CD4-positive, alpha-beta memory T cell (primary cell): Measurements from ENCODE around the gene HSD17B14. TPM values are rescaled to one million over a fixed set of nuclear protein-coding genes. Genes with fewer than 3 reads are reported as not detected.

Source experiments
- CTCF ChIA-PET: fragments of 350-600 bp; sonication (Branson Sonifier 250); formaldehyde crosslinking; loops from one replicate; lab custom pipeline; 2021; ENCODE audit warnings: inconsistent platforms; ENCODE audit not compliant: partially characterized antibody; lab: Charles Lee
- POLR2A ChIA-PET: fragments of 350-600 bp; sonication (Branson Sonifier 250); formaldehyde crosslinking; loops from one replicate; lab custom pipeline; 2021; ENCODE audit not compliant: partially characterized antibody; lab: Charles Lee
- DNase-seq, 5 donors: peaks; one replicate each; pipeline versions ENCODE4 v3.0.0 to v3.0.0-alpha.2; 2020 to 2022; ENCODE audit warnings: mixed read lengths in 1 of 5
- H3K27ac ChIP-seq: one replicate; pipeline ENCODE4 v1.7.0; 2013; ENCODE audit warnings: low read depth, low read length
- H3K27me3 ChIP-seq: 2 replicates; pipeline ENCODE4 v1.7.0; 2013; ENCODE audit warnings: mild to moderate bottlenecking, low read length, moderate library complexity; ENCODE audit not compliant: insufficient read depth
- H3K36me3 ChIP-seq: 2 replicates; pipeline ENCODE4 v1.7.0; 2013; ENCODE audit warnings: mild to moderate bottlenecking, low read length, moderate library complexity; ENCODE audit not compliant: insufficient read depth
- H3K4me1 ChIP-seq: 2 replicates; pipeline ENCODE4 v1.7.0; 2013; ENCODE audit warnings: mild to moderate bottlenecking, low read length, moderate library complexity; ENCODE audit not compliant: insufficient read depth
- H3K4me3 ChIP-seq, 2 donors: one replicate each; pipeline ENCODE4 v1.7.0; 2013; ENCODE audit warnings: low read length in 2 of 2, mild to moderate bottlenecking in 1 of 2
- H3K9me3 ChIP-seq, 2 donors: one replicate each; pipeline ENCODE4 v1.7.0; 2013; ENCODE audit warnings: low read length in 2 of 2, control low read depth in 1 of 2; ENCODE audit not compliant: control insufficient read depth in 1 of 2
- H3K27ac Mint-ChIP-seq, 7 donors: one replicate each; pipeline ENCODE4 v1.8.0; 2020 to 2021; ENCODE audit warnings: mixed read lengths in 7 of 7, mild to moderate bottlenecking in 6 of 7, inconsistent platforms in 3 of 7, moderate library complexity in 3 of 7
- H3K27me3 Mint-ChIP-seq, 2 donors: one replicate each; pipeline ENCODE4 v1.8.0; 2020 to 2021; ENCODE audit warnings: mixed read lengths in 2 of 2
- H3K36me3 Mint-ChIP-seq, 2 donors: one replicate each; pipeline ENCODE4 v1.8.0; 2020 to 2021; ENCODE audit warnings: mixed read lengths in 2 of 2, inconsistent platforms in 1 of 2, mild to moderate bottlenecking in 1 of 2
- H3K4me1 Mint-ChIP-seq, 4 donors: one replicate each; pipeline ENCODE4 v1.8.0; 2020 to 2021; ENCODE audit warnings: mixed read lengths in 4 of 4, mild to moderate bottlenecking in 1 of 4
- H3K4me3 Mint-ChIP-seq, 8 donors: one replicate each; pipeline ENCODE4 v1.8.0; 2020 to 2021; ENCODE audit warnings: mixed read lengths in 8 of 8, mild to moderate bottlenecking in 7 of 8, moderate library complexity in 6 of 8, inconsistent platforms in 3 of 8
- H3K9me3 Mint-ChIP-seq, 8 donors: one replicate each; pipeline ENCODE4 v1.8.0; 2020 to 2021; ENCODE audit warnings: mixed read lengths in 8 of 8, mild to moderate bottlenecking in 5 of 8, inconsistent platforms in 3 of 8, moderate library complexity in 1 of 8
- intact Hi-C: fragments of 100-400 bp; cut with micrococcal nuclease; formaldehyde crosslinking; loops from one replicate; pipeline ENCODE4 v1.15.1; 2023
- polyA plus RNA-seq, 2 donors: library from polyadenylated mRNA; unstranded; fragments of 300-500 nt; fragmentation: Illumina TruSeq; gene quantifications; one replicate each; pipeline ENCODE4 v1.2.3, GENCODE V29; 2021
- total RNA-seq, 2 experiments: library from RNA; stranded (reverse); gene quantifications; one replicate each; pipeline ENCODE4 v1.2.3, GENCODE V29; 2021

Gene HSD17B14
- total and polyA plus RNA-seq, 4 experiments from 2014 or later, result 0.32 to 1.1 (median 0.55) TPM

GRCh38 chr19:48842789-48843162 lies 6.5 kb upstream of the HSD17B14 start:
- Mint-ChIP-seq H3K27me3 (no peaks in the 10 kb centered on the region), H3K9me3 (no peaks in the 10 kb centered on the region), H3K27ac (no peak overlapping the region), H3K36me3 (no peaks in the 10 kb centered on the region), H3K4me1 (peaks cover 0 to 4% (median 2%) of the 10 kb centered on the region in 4 donors), H3K4me3 (peak overlapping the region in 1 of 8 donors; percentile 33)
- ChIA-PET POLR2A (interaction anchor here (0.7 to 2.8 kb wide), 10 partner anchors 25 to 198 kb away, joined by 3 to 12 read pairs (median 4); partner anchors contain the start of gene FTL), CTCF (interaction anchor here (0.5 to 6.7 kb wide), 41 partner anchors 9 to 488 kb away, joined by 3 to 140 read pairs (median 4); partner anchors contain the start of genes BCAT2, CA11, DHDH and NUCB1)
- intact Hi-C loops, result loop anchor here (1.0 kb wide), 4 partner anchors 47 to 196 kb away; partner anchors contain the start of gene CA11
- H3K4me1 ChIP-seq, result no peaks in the 10 kb centered on the region
- H3K27me3 ChIP-seq, result no peaks in the 10 kb centered on the region
- no peaks in the 10 kb centered on the region for H3K36me3 ChIP-seq
- peak; percentile 42 to 60 (median 55) for DNase-seq
- no peak overlapping the region for H3K4me3 ChIP-seq
- H3K27ac ChIP-seq, result no peak overlapping the region
- H3K9me3 ChIP-seq, result no peaks in the 10 kb centered on the region

GRCh38 chr19:48841571-48841970 lies 5.3 kb upstream of the HSD17B14 start:
- POLR2A ChIA-PET, result interaction anchor here (1.2 to 1.6 kb wide), 3 partner anchors 9 to 197 kb away, joined by 3 to 4 read pairs (median 3); no protein-coding TSS in a partner anchor

GRCh38 chr19:48841047-48841446 lies 4.8 kb upstream of the HSD17B14 start:
- Histone ChIP-seq H3K27me3 (no peaks in the 10 kb centered on the region), H3K27ac (no peak overlapping the region), H3K9me3 (no peaks in the 10 kb centered on the region), H3K36me3 (no peaks in the 10 kb centered on the region), H3K4me3 (no peak overlapping the region), H3K4me1 (peaks cover 13% of the 10 kb centered on the region)
- Mint-ChIP-seq H3K27me3 (peaks cover 4 to 6% of the 10 kb centered on the region in 2 donors), H3K4me1 (peaks cover 10 to 11% (median 11%) of the 10 kb centered on the region in 4 donors), H3K4me3 (no peak overlapping the region), H3K27ac (no peak overlapping the region), H3K9me3 (no peaks in the 10 kb centered on the region), H3K36me3 (no peaks in the 10 kb centered on the region)
- POLR2A ChIA-PET, result interaction anchor here (1.2 kb wide), 1 partner anchor 8 kb away, joined by 4 read pairs; no protein-coding TSS in a partner anchor
- intact Hi-C loops, result no loop called here
- CTCF ChIA-PET, result interaction anchor here (1.0 to 6.7 kb wide), 16 partner anchors 10 to 201 kb away, joined by 3 to 140 read pairs (median 8); partner anchors contain the start of genes CA11, DHDH and FUT2
- no peak for DNase-seq

More at GRCh38 chr19:48841571-48841970, 5.3 kb upstream of the HSD17B14 start:
- no peak overlapping the region for H3K27ac ChIP-seq
- H3K4me3 ChIP-seq, result no peak overlapping the region
- peaks cover 3% of the 10 kb centered on the region in 2 donors for H3K27me3 Mint-ChIP-seq
- no peak overlapping the region for H3K27ac Mint-ChIP-seq
- H3K27me3 ChIP-seq, result no peaks in the 10 kb centered on the region
- no peaks in the 10 kb centered on the region for H3K9me3 Mint-ChIP-seq
- no peak overlapping the region for H3K4me3 Mint-ChIP-seq
- H3K4me1 Mint-ChIP-seq, result peaks cover 6 to 9% (median 7%) of the 10 kb centered on the region in 4 donors
- intact Hi-C loops, result no loop called here
- CTCF ChIA-PET, result interaction anchor here (0.7 to 6.7 kb wide), 26 partner anchors 10 to 201 kb away, joined by 3 to 140 read pairs (median 5); partner anchors contain the start of genes CA11, DHDH and FUT2
- H3K36me3 Mint-ChIP-seq, result no peaks in the 10 kb centered on the region
- DNase-seq, result no peak
- H3K36me3 ChIP-seq, result no peaks in the 10 kb centered on the region
- no peaks in the 10 kb centered on the region for H3K9me3 ChIP-seq
- peaks cover 8% of the 10 kb centered on the region for H3K4me1 ChIP-seq

- Histone ChIP-seq H3K27me3 (no peaks in the 10 kb centered on the region), H3K27ac (peak overlapping the region; percentile 10), H3K4me1 (peaks cover 21% of the 10 kb centered on the region), H3K36me3 (no peaks in the 10 kb centered on the region), H3K4me3 (no peak overlapping the region), H3K9me3 (no peaks in the 10 kb centered on the region)
- Mint-ChIP-seq H3K9me3 (no peaks in the 10 kb centered on the region), H3K4me1 (peaks cover 16 to 21% (median 17%) of the 10 kb centered on the region in 4 donors), H3K27ac (peak overlapping the region in 2 of 7 donors; percentile 29 to 57), H3K4me3 (no peak overlapping the region), H3K27me3 (peaks cover 4 to 14% of the 10 kb centered on the region in 2 donors), H3K36me3 (no peaks in the 10 kb centered on the region)
- CTCF ChIA-PET, result interaction anchor here (1.3 to 2.3 kb wide), 4 partner anchors 42 to 192 kb away, joined by 5 to 59 read pairs (median 16); partner anchors contain the start of gene CA11
- intact Hi-C loops, result no loop called here
- DNase-seq, result no peak
- POLR2A ChIA-PET, result interaction anchor here (0.6 to 1.5 kb wide), 3 partner anchors 42 to 218 kb away, joined by 3 read pairs; partner anchors contain the start of genes RPL18 and SPHK2
Measured at GRCh38 chr19:48837687-48838086, 1.4 kb upstream of the HSD17B14 start.

GRCh38 chr19:48837051-48837524 lies 797 bp upstream of the HSD17B14 start:
- peak overlapping the region; percentile 10 for H3K27ac ChIP-seq
- peaks cover 21% of the 10 kb centered on the region for H3K4me1 ChIP-seq
- Mint-ChIP-seq H3K4me3 (peak overlapping the region; percentile 54 to 86 (median 77)), H3K27me3 (peaks cover 4 to 14% of the 10 kb centered on the region in 2 donors), H3K27ac (peak overlapping the region; percentile 19 to 87 (median 51)), H3K4me1 (peaks cover 15 to 21% (median 16%) of the 10 kb centered on the region in 4 donors), H3K36me3 (no peaks in the 10 kb centered on the region), H3K9me3 (no peaks in the 10 kb centered on the region)
- POLR2A ChIA-PET, result interaction anchor here (0.6 to 1.6 kb wide), 7 partner anchors 42 to 218 kb away, joined by 3 to 5 read pairs (median 3); partner anchors contain the start of genes FTL, RPL18 and SPHK2
- DNase-seq, result peak; percentile 65 to 81 (median 71)
- H3K27me3 ChIP-seq, result no peaks in the 10 kb centered on the region
- H3K36me3 ChIP-seq, result no peaks in the 10 kb centered on the region
- peak overlapping the region in 1 of 2 donors; percentile 22 for H3K4me3 ChIP-seq
- intact Hi-C loops, result no loop called here
- CTCF ChIA-PET, result interaction anchor here (0.6 to 2.3 kb wide), 6 partner anchors 27 to 191 kb away, joined by 3 to 59 read pairs (median 8); partner anchors contain the start of genes CA11, GYS1 and RUVBL2
- H3K9me3 ChIP-seq, result no peaks in the 10 kb centered on the region

- Histone ChIP-seq H3K27ac (no peak overlapping the region), H3K4me3 (peak overlapping the region in 1 of 2 donors; percentile 51), H3K36me3 (no peaks in the 10 kb centered on the region), H3K27me3 (no peaks in the 10 kb centered on the region), H3K9me3 (no peaks in the 10 kb centered on the region), H3K4me1 (peaks cover 21% of the 10 kb centered on the region)
- H3K4me1 Mint-ChIP-seq, result peaks cover 15 to 21% (median 16%) of the 10 kb centered on the region in 4 donors
- H3K4me3 Mint-ChIP-seq, result peak overlapping the region; percentile 77 to 91 (median 84)
- H3K9me3 Mint-ChIP-seq, result no peaks in the 10 kb centered on the region
- H3K27me3 Mint-ChIP-seq, result peaks cover 4 to 14% of the 10 kb centered on the region in 2 donors
- H3K27ac Mint-ChIP-seq, result peak overlapping the region in 6 of 7 donors; percentile 68 to 92 (median 86)
- ChIA-PET POLR2A (interaction anchor here (0.8 to 1.6 kb wide), 5 partner anchors 40 to 135 kb away, joined by 3 to 5 read pairs (median 4); partner anchors contain the start of gene FTL), CTCF (interaction anchor here (0.6 to 2.3 kb wide), 16 partner anchors 9 to 190 kb away, joined by 3 to 59 read pairs (median 4); partner anchors contain the start of genes CA11, FTL, GYS1 and RUVBL2)
- intact Hi-C loops, result loop anchor here (1.0 kb wide), 5 partner anchors 24 to 189 kb away; partner anchors contain the start of genes BCAT2 and CA11
- peak; percentile 87 to 91 (median 89) for DNase-seq
- H3K36me3 Mint-ChIP-seq, result no peaks in the 10 kb centered on the region
Measured at GRCh38 chr19:48835734-48836088, 580 bp downstream of the HSD17B14 start.
